Ovary (tissue), 3 donors: ENCODE data around the gene ASB15.

Experiments
- CTCF ChIP-seq, 3 donors: fragments of 450-650 bp in 2 of 3; fragments of 200-600 bp in 1 of 3; IDR thresholded peaks; one replicate each; pipeline versions ENCODE4 v1.5.1 to v1.8.0; 2016 to 2022; ENCODE audit warnings: antibody characterized with exemption in 3 of 3, mild to moderate bottlenecking in 1 of 3
- POLR2A ChIP-seq: fragments of 450-650 bp; IDR thresholded peaks from one replicate; pipeline ENCODE4 v1.6.1; 2017; ENCODE audit warnings: antibody characterized with exemption, mild to moderate bottlenecking, moderate library complexity
- donor health status: DM: no; HTN: no; CAD: no.

GRCh38 chr7:123669485-123669884 lies 67.9 kb downstream of the ASB15 start:
- no peak for TF ChIP-seq CTCF (IDR thresholded peaks at IDR 0.05)
- TF ChIP-seq POLR2A: no peak
